Panc1 (cell line): ENCODE measurements around the gene TMEM8B. TPM values are rescaled to one million over a fixed set of nuclear protein-coding genes. Genes with fewer than 3 reads are reported as not detected.

Experiments
- ATAC-seq: fragments of 200-7000 bp; cut with Tn5 transposase; 2 replicates; pipeline ENCODE4 v1.9.1; 2020; ENCODE audit warnings: mild to moderate bottlenecking, moderate library complexity
- BruUV-seq: library from RNA; stranded (reverse); fragments of 400-500 nt; replicated peaks from 2 replicates; lab custom pipeline; 2021; lab: Mats Ljungman, UMichigan
- CTCF ChIA-PET: fragments of 300-600 bp; sonication (Branson Sonifier 250); formaldehyde crosslinking; loops from one replicate; lab custom pipeline; 2022; ENCODE audit warnings: antibody characterized with exemption; lab: Charles Lee
- POLR2A ChIA-PET: fragments of 300-600 bp; sonication (Branson Sonifier 250); formaldehyde crosslinking; loops from one replicate; lab custom pipeline; 2022; ENCODE audit warnings: antibody characterized with exemption; lab: Charles Lee
- DNase-seq: peaks from one replicate; pipeline ENCODE4 v3.0.0-alpha.2; 2010; ENCODE audit warnings: low read depth, low spot score
- H3K27ac ChIP-seq: 2 replicates; pipeline ENCODE4 v1.5.1; 2011; ENCODE audit warnings: mild to moderate bottlenecking, low read length, inconsistent platforms
- H3K27me3 ChIP-seq: fragments of 200-500 bp; sonication (Bioruptor generic); 2 replicates; pipeline ENCODE4 v1.6.0; 2014; ENCODE audit warnings: low read length, inconsistent platforms; ENCODE audit not compliant: control insufficient read depth, insufficient read depth
- H3K36me3 ChIP-seq: fragments of 200-500 bp; sonication (Bioruptor generic); 2 replicates; pipeline ENCODE4 v1.5.1; 2014; ENCODE audit warnings: inconsistent platforms, mild to moderate bottlenecking, low read length, moderate library complexity; ENCODE audit not compliant: control insufficient read depth, insufficient read depth
- H3K4me1 ChIP-seq: 2 replicates; pipeline ENCODE4 v1.5.1; 2011; ENCODE audit warnings: inconsistent platforms, mild to moderate bottlenecking, low read length, moderate library complexity; ENCODE audit not compliant: control insufficient read depth, insufficient read depth
- H3K4me3 ChIP-seq, 2 experiments: 2 replicates each; pipeline ENCODE4 v1.5.1; 2011 to 2012; ENCODE audit warnings: low read depth in 2 of 2, low read length in 2 of 2, mild to moderate bottlenecking in 2 of 2, inconsistent platforms in 1 of 2, moderate library complexity in 1 of 2
- H3K9me3 ChIP-seq: fragments of 200-500 bp; sonication (Bioruptor generic); 2 replicates; pipeline ENCODE4 v1.5.1; 2014; ENCODE audit warnings: low read depth, mild to moderate bottlenecking, inconsistent platforms, low read length, moderate library complexity; ENCODE audit not compliant: control insufficient read depth, insufficient read depth
- POLR2AphosphoS5 ChIP-seq: IDR thresholded peaks from 2 replicates; pipeline ENCODE4 v1.6.1; 2012; ENCODE audit warnings: mild to moderate bottlenecking, low read depth, low read length, moderate library complexity
- SIN3A ChIP-seq: IDR thresholded peaks from 2 replicates; pipeline ENCODE4 v1.6.1; 2012; ENCODE audit warnings: low read depth, mild to moderate bottlenecking, low read length, moderate library complexity, borderline replicate concordance; ENCODE audit not compliant: insufficient read depth
- TCF7L2 ChIP-seq: IDR thresholded peaks from 2 replicates; pipeline ENCODE4 v1.6.1; 2011; ENCODE audit warnings: mild to moderate bottlenecking, low read depth, low read length, inconsistent platforms
- in situ Hi-C: cut with HindIII; loops from 2 replicates; pipeline ENCODE4 v1.10.0; 2016; ENCODE audit warnings: low sequenced_read_pairs, low pct_unique_long_range_greater_than_20kb
- intact Hi-C: fragments of 100-400 bp; cut with micrococcal nuclease; formaldehyde crosslinking; loops from one replicate; pipeline ENCODE4 v1.10.0; 2022; ENCODE audit not compliant: unreplicated experiment
- total RNA-seq: library from RNA; stranded (reverse); gene quantifications from one replicate; pipeline ENCODE4 v1.2.1, GENCODE V29; 2021; ENCODE audit not compliant: unreplicated experiment
- TF ChIP-seq, protein P1 (sequence below), 2 experiments: IDR thresholded peaks; 2 replicates each; pipeline ENCODE4 v1.6.1; 2011 to 2012; ENCODE audit warnings: low read depth in 2 of 2, control low read depth in 1 of 2, low read length in 1 of 2, mild to moderate bottlenecking in 1 of 2, moderate library complexity in 1 of 2; ENCODE audit not compliant: insufficient read depth in 1 of 2
- TF ChIP-seq, protein P2 (sequence below): fragments of 450-650 bp; IDR thresholded peaks from 2 replicates; pipeline ENCODE4 v1.5.1; 2017; ENCODE audit warnings: mild to moderate bottlenecking

The TMEM8B gene
- total RNA-seq, 1 experiment from 2014 or later = 7.9 TPM

- TF ChIP-seq, protein P1, sequence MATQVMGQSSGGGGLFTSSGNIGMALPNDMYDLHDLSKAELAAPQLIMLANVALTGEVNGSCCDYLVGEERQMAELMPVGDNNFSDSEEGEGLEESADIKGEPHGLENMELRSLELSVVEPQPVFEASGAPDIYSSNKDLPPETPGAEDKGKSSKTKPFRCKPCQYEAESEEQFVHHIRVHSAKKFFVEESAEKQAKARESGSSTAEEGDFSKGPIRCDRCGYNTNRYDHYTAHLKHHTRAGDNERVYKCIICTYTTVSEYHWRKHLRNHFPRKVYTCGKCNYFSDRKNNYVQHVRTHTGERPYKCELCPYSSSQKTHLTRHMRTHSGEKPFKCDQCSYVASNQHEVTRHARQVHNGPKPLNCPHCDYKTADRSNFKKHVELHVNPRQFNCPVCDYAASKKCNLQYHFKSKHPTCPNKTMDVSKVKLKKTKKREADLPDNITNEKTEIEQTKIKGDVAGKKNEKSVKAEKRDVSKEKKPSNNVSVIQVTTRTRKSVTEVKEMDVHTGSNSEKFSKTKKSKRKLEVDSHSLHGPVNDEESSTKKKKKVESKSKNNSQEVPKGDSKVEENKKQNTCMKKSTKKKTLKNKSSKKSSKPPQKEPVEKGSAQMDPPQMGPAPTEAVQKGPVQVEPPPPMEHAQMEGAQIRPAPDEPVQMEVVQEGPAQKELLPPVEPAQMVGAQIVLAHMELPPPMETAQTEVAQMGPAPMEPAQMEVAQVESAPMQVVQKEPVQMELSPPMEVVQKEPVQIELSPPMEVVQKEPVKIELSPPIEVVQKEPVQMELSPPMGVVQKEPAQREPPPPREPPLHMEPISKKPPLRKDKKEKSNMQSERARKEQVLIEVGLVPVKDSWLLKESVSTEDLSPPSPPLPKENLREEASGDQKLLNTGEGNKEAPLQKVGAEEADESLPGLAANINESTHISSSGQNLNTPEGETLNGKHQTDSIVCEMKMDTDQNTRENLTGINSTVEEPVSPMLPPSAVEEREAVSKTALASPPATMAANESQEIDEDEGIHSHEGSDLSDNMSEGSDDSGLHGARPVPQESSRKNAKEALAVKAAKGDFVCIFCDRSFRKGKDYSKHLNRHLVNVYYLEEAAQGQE (IDR thresholded peaks at IDR 0.05; ENCODE audit: insufficient read depth in 1 of 2, low read depth in 2 of 2, low read length in 1 of 2) = no peak
- TF ChIP-seq SIN3A (no peak), POLR2AphosphoS5 (no peak), TCF7L2 (no peak)
- TF ChIP-seq, protein P2, sequence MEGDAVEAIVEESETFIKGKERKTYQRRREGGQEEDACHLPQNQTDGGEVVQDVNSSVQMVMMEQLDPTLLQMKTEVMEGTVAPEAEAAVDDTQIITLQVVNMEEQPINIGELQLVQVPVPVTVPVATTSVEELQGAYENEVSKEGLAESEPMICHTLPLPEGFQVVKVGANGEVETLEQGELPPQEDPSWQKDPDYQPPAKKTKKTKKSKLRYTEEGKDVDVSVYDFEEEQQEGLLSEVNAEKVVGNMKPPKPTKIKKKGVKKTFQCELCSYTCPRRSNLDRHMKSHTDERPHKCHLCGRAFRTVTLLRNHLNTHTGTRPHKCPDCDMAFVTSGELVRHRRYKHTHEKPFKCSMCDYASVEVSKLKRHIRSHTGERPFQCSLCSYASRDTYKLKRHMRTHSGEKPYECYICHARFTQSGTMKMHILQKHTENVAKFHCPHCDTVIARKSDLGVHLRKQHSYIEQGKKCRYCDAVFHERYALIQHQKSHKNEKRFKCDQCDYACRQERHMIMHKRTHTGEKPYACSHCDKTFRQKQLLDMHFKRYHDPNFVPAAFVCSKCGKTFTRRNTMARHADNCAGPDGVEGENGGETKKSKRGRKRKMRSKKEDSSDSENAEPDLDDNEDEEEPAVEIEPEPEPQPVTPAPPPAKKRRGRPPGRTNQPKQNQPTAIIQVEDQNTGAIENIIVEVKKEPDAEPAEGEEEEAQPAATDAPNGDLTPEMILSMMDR = no peak
- ATAC-seq = no peak
- POLR2A ChIA-PET = no interaction called here
- CTCF ChIA-PET = no interaction called here
- H3K27me3 ChIP-seq = peaks cover 9% of the 10 kb centered on the region; the same call in 1 of the 2 replicates
- intact Hi-C loops = no loop called here
- BruUV-seq = no TSS peak
- no peak for DNase-seq
- no peak overlapping the region for H3K4me3 ChIP-seq
- in situ Hi-C loops = no loop called here
- no peaks in the 10 kb centered on the region for H3K9me3 ChIP-seq
- no peaks in the 10 kb centered on the region for H3K4me1 ChIP-seq
- H3K36me3 ChIP-seq = no peaks in the 10 kb centered on the region
- H3K27ac ChIP-seq = no peak overlapping the region
These were observed 23.3 kb downstream of the TMEM8B start for GRCh38 chr9:35852267-35852815.

GRCh38 chr9:35852876-35853865 is 24.1 kb downstream of the TMEM8B start:
- ATAC-seq = no peak
- DNase-seq = no peak
- peaks cover 9% of the 10 kb centered on the region; the same call in 1 of the 2 replicates for H3K27me3 ChIP-seq
- intact Hi-C loops = no loop called here
- in situ Hi-C loops = no loop called here
- TF ChIP-seq POLR2AphosphoS5 (no peak), TCF7L2 (no peak), SIN3A (no peak)
- TF ChIP-seq, protein P2 = no peak
- TF ChIP-seq, protein P1 (IDR thresholded peaks at IDR 0.05; ENCODE audit: insufficient read depth in 1 of 2, low read depth in 2 of 2, low read length in 1 of 2) = no peak
- H3K4me3 ChIP-seq = no peak overlapping the region
- no peaks in the 10 kb centered on the region for H3K36me3 ChIP-seq
- BruUV-seq = no TSS peak
- no peak overlapping the region for H3K27ac ChIP-seq
- no peaks in the 10 kb centered on the region for H3K9me3 ChIP-seq
- ChIA-PET CTCF (no interaction called here), POLR2A (no interaction called here)
- H3K4me1 ChIP-seq = no peaks in the 10 kb centered on the region
